HG02588 (cell line): ENCODE data around the gene CHAT.

Source experiments
- ATAC-seq: cut with Tn5 transposase; IDR thresholded peaks from one replicate; pipeline ENCODE4 v1.9.1; 2021; ENCODE audit warnings: mild to moderate bottlenecking, moderate library complexity; ENCODE audit not compliant: unreplicated experiment

The CHAT gene

DNA sequence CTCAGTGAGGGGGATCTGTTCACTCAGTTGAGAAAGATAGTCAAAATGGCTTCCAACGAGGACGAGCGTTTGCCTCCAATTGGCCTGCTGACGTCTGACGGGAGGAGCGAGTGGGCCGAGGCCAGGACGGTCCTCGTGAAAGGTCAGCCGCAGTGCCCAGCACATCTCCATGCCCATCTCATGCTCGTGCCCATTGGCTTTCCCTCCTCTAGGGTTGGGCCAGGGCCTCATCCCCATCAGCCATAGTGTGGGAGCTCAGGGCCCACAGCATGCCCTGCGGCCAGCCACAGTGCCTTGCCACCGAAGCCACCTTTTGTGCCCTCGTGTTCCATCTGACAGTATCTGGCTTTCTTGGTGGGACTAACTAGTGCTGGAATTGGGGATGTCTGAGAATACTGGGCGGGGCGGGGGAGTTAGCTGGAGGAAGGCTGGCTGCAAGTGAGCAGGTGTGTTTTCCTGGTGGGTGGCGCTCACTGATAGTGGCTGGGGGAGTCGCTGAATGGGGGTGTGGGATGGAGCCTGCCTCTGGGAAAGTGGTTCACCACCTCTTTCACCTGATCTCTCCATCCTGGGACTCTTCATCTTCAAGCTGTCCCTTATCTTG, 13.9 kb downstream of the CHAT start:
- ATAC-seq, result no peak

- ATAC-seq, result no peak
Observed at GRCh38 chr10:49628599-49628998, 14.8 kb downstream of the CHAT start.

GRCh38 chr10:49629431-49629881, 15.6 kb downstream of the CHAT start:
- ATAC-seq, result no peak

DNA sequence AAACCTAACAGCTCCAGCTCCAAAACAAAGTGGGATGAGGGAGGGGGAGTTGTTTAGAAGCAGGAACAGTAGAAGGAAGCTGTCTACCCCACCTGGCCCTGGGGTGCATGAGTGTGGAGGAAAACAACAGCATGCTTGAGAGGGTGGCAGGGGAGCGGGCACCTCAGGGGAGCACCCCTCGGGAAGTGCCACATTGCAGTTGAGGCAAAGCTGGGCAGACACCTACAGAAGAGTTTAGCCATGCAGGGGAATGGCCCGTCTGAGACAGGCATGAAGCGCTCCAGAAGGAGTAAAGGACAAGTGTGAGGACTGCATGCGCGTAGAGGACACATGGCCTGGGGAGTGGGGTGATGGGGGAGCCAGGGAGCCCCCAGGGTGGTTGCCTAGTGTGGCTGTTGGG, 18.1 kb downstream of the CHAT start:
- ATAC-seq, result no peak

DNA sequence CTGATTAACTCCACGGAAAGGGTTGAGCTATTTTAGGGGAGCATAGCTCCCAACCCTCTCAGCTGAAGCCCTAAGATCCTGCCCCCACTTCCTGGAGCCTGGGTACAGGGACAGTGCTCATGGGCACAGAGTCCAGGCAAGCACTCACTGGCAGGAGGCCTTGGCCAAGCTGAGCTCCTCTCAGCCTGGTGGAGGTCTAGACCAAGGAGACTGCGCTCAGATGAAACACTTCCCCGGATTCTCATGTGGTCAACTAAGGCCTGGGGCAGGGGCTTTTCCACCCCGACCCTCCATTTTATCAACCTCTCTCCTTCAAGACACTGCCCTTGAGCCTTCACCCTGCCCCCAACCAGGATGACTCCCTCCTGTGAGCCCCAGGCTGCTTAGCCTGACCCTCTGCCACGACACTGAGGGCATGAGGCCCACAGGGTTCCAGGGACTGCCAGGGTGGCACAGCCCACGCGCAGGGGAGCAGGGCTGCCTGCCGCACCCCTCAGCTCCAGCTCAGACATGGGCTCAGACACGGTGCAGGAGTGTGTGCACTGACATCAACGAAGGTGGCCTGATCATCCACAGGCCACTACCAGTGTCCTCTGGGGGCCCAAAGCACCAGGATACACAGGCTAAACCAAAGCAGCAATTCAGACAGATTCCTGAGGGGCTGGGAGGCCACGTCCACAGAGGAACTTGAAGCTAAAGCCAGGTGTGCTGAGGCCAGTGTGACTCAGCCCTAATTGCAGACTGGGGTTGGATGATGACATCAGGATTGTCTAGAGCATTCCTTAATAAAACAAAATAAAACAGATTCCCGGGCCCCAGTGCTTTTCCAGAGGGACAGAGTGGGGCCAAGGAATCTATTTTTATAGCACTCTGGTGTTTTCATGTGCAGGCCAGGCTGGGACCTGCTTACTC, 18.8 kb downstream of the CHAT start:
- ATAC-seq, result no peak

GRCh38 chr10:49633327-49634068, 19.7 kb downstream of the CHAT start:
- ATAC-seq, result no peak

GRCh38 chr10:49634069-49634660, 20.3 kb downstream of the CHAT start:
- ATAC-seq, result no peak

GRCh38 chr10:49642311-49642710, 28.5 kb downstream of the CHAT start:
- no peak for ATAC-seq

GRCh38 chr10:49643241-49644034, 29.6 kb downstream of the CHAT start:
- ATAC-seq, result no peak

DNA sequence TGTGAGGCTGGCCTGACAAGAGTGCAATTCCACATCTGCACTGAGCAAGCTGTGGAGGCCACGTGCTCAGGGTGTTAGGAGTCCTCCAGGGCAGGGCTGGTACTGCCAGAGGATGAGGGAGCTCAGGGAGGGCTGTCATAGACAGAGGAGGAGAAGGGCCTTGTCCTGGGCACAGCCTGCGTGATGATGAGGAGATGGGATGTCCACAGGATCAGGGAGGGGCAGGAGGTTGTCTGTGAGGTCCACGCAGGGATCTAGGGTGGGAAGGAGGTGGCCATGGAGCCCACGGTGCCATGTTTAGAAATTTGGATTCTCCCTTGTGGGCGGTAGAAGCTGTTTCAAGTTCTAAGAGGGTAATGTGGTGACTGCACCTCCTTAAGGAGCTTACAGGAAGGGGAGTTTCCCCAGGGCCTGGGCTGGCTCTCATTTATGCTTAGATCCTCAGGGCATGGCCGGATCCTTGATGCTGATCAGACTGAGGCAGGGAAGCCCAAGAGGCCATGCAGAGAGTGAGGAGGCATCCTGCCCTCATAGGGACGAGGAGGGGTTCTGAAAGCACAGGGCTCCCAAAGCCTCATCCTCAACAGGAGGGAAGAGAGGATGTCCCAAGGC, 30.3 kb downstream of the CHAT start:
- no peak for ATAC-seq

DNA sequence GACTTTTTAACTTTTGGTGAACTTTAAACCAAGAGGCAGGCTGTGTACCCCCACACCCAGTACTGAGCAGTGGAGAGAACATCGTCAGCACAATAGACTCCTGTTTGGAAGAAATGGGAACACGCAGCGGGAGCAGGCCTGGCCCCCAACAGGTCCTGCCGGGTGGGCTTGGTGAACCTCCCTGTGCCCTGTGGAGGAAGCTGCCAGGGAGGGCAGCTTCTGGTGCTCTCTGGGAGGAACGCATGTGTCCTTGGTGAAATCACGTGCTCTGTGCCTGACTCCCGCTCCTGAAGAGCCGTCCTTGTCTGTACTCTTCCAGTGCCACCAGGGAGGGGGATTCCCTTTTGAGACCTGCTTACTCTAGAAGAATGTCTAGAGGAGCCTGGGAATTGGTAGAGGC, 31.6 kb downstream of the CHAT start:
- no peak for ATAC-seq

DNA sequence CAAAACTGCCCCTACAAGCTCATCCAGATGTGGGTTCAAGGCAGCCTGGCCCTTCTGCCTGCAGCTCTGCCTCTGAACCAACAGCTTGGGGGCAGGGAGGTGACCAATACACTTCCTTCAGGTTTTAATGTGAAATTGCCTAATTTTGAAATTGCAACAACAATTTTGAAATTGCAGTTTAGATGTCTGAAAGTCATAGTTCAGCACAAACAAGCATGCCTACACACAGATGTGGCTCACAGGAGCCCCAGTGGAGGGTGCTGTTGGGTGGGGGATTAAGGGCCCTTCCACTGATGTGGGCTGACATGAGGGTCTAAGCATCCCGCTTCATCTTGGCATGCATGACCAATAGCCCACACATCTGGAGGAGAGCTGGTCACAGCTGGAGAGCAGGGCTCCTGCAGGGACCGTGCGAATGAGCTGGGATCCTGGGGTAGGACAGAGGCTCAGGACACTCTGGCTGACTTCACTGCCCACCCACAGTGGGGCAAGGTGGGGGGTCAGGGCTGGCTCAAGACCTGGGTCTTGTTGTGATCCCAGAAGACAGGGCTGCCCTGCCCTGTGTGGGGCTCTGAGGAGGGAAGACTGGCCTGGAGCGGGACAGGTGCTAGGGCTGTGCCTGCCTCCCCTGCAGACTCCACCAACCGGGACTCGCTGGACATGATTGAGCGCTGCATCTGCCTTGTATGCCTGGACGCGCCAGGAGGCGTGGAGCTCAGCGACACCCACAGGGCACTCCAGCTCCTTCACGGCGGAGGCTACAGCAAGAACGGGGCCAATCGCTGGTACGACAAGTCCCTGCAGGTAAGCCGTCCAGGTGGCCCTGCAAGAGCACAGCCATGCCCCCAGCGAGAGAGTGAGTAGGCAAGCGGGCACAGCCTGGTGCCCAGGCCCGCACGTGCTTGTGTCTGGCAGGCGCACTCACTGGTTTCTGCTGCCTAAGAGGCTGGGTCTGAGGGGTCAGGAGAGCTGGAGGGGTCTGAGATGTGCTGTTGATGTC, 32.3 kb downstream of the CHAT start:
- ATAC-seq, result no peak

GRCh38 chr10:49647554-49647953, 33.7 kb downstream of the CHAT start:
- ATAC-seq, result no peak

- ATAC-seq, result no peak
Observed at GRCh38 chr10:49647985-49648795, 34.4 kb downstream of the CHAT start.

GRCh38 chr10:49649294-49649693, 35.5 kb downstream of the CHAT start:
- no peak for ATAC-seq

DNA sequence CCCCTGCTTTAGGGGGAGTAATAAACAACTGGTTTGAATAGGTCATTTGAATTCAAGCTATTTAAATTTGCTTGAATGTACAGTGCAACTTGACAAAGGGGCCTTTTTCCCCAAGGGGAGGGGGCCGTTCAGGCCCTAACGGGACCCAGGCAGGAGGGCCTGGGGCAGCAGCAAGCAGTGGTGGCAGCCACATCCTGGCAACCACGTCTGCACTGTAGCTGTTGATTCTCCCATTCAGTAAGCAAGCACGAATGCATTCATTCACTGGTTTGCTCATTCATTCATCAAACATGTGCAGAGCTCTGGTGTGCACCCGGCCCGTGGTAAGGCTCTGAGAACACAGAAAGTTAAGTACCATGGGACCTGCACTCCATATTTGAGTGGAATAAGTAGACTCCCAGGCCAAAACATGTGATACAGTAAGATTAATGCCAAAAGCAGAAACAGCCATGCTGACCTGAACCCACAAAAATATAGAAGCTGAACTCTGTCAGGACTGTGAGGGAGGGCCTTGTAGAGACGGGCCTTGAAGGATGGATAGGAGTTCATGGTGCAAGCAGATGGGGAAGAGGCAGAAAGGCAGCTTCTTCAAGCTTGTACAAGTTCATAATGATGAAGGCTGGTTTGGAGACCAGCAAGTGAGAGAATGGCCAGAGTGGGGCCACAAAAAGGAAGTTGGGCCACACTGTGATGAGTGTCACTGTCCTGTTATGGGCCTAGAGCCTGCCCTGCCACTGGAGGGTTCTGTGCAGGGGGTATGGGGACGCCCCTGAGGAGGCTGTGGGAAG, 36.3 kb downstream of the CHAT start:
- no peak for ATAC-seq

DNA sequence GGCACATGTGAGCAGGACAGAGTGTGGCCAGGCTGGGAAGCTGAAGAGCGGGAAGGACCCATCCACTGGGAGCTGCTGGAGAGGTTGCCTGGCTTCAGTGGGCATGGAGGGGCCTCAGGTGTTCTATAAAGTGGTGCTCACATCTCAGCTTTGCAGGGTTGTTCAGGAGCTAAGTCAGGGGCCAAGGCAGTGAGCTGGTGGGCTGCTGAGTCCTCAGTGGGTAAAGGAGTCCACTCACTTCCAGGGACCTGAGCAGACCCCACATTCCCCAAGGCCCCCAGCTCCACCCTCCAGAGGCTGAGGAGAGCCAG, 36.8 kb downstream of the CHAT start:
- no peak for ATAC-seq
